Testis (tissue), 2 donors: ENCODE data around the gene CCL4.

Experiments
- POLR2A ChIP-seq: fragments of 450-650 bp; IDR thresholded peaks from one replicate; pipeline ENCODE4 v1.6.1; 2017; ENCODE audit warnings: antibody characterized with exemption, mild to moderate bottlenecking, moderate library complexity
- TF ChIP-seq, protein P1 (sequence below), 3 experiments: fragments of 450-650 bp in 2 of 3; fragments of 200-600 bp in 1 of 3; sonication (generic) in 1 of 3; IDR thresholded peaks; one replicate each; pipeline ENCODE4 v1.5.1; 2016 to 2019; ENCODE audit warnings: antibody characterized with exemption in 3 of 3, mild to moderate bottlenecking in 2 of 3, moderate library complexity in 1 of 3

DNA sequence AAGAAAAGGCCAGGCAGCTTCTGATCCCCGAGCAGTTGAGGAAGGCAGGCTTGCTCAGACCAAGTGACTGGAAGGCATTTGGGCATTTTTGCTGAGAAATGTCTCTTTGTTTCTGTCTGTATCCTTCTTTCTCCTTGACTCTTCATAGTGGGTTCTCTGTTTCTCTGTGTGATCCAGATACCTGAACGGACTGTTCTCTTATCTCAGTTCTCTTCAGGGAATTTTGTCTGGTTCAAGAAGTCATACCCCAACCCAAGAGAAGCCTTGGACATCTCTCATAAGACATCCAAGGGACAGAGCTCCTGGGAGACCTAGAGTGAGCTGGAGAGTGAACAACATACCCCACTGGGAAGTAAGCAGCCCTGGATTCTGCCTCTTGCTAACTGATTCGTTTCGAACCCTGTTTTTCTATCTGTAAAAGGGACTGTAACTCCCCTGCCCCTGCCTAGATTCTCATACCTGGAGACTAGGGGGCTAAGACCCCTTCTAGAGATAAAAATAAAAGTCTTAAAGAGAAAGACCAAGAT is 14.2 kb upstream of the CCL4 start:
- TF ChIP-seq, protein P1, sequence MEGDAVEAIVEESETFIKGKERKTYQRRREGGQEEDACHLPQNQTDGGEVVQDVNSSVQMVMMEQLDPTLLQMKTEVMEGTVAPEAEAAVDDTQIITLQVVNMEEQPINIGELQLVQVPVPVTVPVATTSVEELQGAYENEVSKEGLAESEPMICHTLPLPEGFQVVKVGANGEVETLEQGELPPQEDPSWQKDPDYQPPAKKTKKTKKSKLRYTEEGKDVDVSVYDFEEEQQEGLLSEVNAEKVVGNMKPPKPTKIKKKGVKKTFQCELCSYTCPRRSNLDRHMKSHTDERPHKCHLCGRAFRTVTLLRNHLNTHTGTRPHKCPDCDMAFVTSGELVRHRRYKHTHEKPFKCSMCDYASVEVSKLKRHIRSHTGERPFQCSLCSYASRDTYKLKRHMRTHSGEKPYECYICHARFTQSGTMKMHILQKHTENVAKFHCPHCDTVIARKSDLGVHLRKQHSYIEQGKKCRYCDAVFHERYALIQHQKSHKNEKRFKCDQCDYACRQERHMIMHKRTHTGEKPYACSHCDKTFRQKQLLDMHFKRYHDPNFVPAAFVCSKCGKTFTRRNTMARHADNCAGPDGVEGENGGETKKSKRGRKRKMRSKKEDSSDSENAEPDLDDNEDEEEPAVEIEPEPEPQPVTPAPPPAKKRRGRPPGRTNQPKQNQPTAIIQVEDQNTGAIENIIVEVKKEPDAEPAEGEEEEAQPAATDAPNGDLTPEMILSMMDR (IDR thresholded peaks at IDR 0.05): no peak
- no peak for TF ChIP-seq POLR2A
